Measurements from ENCODE around the gene SPTA1.

SPTA1 gene

GRCh38 chr1:158686111-158687009 lies at the start of gene SPTA1:
TSS of gene SPTA1 (minus strand) at chr1:158686715. CDS start at chr1:158686517, 198 bp downstream.
- H3K36me3 ChIP-seq (ENCODE audit: control insufficient read depth, insufficient read depth, low read length) = no peaks in the 10 kb centered on the region
- H3K9me3 ChIP-seq (ENCODE audit: control insufficient read depth, low read length) = no peaks in the 10 kb centered on the region
- H3K9ac ChIP-seq = no peak within 1 kb of the TSS
- H2AFZ ChIP-seq = no peak within 1 kb of the TSS
- H3K4me2 ChIP-seq (ENCODE audit: low read length) = no peak within 1 kb of the TSS
- H3K27ac ChIP-seq = no peak within 1 kb of the TSS
- H3K4me1 ChIP-seq = no peaks in the 10 kb centered on the region
- TF ChIP-seq, protein P1, sequence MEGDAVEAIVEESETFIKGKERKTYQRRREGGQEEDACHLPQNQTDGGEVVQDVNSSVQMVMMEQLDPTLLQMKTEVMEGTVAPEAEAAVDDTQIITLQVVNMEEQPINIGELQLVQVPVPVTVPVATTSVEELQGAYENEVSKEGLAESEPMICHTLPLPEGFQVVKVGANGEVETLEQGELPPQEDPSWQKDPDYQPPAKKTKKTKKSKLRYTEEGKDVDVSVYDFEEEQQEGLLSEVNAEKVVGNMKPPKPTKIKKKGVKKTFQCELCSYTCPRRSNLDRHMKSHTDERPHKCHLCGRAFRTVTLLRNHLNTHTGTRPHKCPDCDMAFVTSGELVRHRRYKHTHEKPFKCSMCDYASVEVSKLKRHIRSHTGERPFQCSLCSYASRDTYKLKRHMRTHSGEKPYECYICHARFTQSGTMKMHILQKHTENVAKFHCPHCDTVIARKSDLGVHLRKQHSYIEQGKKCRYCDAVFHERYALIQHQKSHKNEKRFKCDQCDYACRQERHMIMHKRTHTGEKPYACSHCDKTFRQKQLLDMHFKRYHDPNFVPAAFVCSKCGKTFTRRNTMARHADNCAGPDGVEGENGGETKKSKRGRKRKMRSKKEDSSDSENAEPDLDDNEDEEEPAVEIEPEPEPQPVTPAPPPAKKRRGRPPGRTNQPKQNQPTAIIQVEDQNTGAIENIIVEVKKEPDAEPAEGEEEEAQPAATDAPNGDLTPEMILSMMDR (IDR thresholded peaks at IDR 0.05) = no peak
- no peaks in the 10 kb centered on the region for H3K27me3 ChIP-seq (ENCODE audit: control insufficient read depth, insufficient read depth, low read length)
- no peaks in the 10 kb centered on the region for H3K79me2 ChIP-seq
- H3K4me3 ChIP-seq (ENCODE audit: low read depth, low read length) = no peak within 1 kb of the TSS

DNA sequence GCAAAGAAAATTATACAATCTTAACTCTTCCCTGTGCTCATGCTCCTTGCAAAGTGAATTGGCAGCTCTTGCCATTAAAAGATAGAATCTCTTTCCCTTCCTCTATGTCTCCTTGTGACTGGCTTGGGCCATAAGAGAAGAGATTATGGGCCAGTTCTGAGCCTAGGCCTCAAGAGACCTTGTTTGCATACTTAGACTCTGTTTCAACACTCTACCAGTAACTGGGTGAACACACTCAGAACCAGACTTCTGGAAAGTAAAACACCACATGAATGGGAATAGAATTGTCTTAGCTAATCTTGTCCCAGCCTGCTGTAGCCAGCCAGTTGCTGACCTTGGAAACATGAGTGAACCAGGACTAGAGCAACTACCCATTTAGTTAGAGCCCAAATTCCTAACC lies 49.3 kb upstream of the SPTA1 start:
- Histone ChIP-seq H3K36me3 (ENCODE audit: control insufficient read depth, insufficient read depth, low read length) (no peaks in the 10 kb centered on the region), H3K4me3 (ENCODE audit: low read depth, low read length) (no peak overlapping the region), H3K9ac (no peak overlapping the region), H2AFZ (no peak overlapping the region), H3K27me3 (ENCODE audit: control insufficient read depth, insufficient read depth, low read length) (no peaks in the 10 kb centered on the region), H3K4me1 (no peaks in the 10 kb centered on the region), H3K4me2 (ENCODE audit: low read length) (no peak overlapping the region), H3K9me3 (ENCODE audit: control insufficient read depth, low read length) (no peaks in the 10 kb centered on the region), H3K27ac (no peak overlapping the region), H3K79me2 (no peaks in the 10 kb centered on the region)
- TF ChIP-seq, protein P1 (IDR thresholded peaks at IDR 0.05) = no peak

- H3K4me1 ChIP-seq = no peaks in the 10 kb centered on the region
- no peaks in the 10 kb centered on the region for H3K36me3 ChIP-seq (ENCODE audit: control insufficient read depth, insufficient read depth, low read length)
- H3K79me2 ChIP-seq = no peaks in the 10 kb centered on the region
- no peak overlapping the region for H3K4me2 ChIP-seq (ENCODE audit: low read length)
- H3K4me3 ChIP-seq (ENCODE audit: low read depth, low read length) = no peak overlapping the region
- no peaks in the 10 kb centered on the region for H3K27me3 ChIP-seq (ENCODE audit: control insufficient read depth, insufficient read depth, low read length)
- no peak overlapping the region for H3K9ac ChIP-seq
- TF ChIP-seq, protein P1 (IDR thresholded peaks at IDR 0.05) = no peak
- H2AFZ ChIP-seq = no peak overlapping the region
- H3K27ac ChIP-seq = no peak overlapping the region
- no peaks in the 10 kb centered on the region for H3K9me3 ChIP-seq (ENCODE audit: control insufficient read depth, low read length)
Measured at GRCh38 chr1:158732524-158732923, 46.0 kb upstream of the SPTA1 start.

DNA sequence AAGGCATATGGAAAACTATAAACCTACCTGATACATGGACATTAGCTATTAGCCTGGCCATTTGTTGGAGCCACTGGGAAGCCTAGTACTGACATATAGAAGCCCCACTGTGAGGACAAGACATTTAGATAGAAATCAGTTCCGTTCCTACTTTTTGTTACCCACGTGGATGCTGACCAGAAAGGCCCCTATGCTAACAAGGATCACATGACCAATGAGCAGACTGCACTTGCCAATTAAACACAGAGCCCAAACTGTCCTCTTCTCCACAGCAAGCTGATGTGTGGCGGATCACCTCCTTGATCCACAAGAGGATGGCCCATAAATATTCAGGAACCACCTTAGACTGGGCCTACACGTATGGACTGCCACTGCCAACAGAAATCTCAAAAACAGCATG lies 45.2 kb upstream of the SPTA1 start:
- H2AFZ ChIP-seq = no peak overlapping the region
- H3K27me3 ChIP-seq (ENCODE audit: control insufficient read depth, insufficient read depth, low read length) = no peaks in the 10 kb centered on the region
- H3K4me3 ChIP-seq (ENCODE audit: low read depth, low read length) = no peak overlapping the region

More for the DNA sequence above, 45.2 kb upstream of the SPTA1 start:
- no peak overlapping the region for H3K9ac ChIP-seq
- no peaks in the 10 kb centered on the region for H3K4me1 ChIP-seq
- no peaks in the 10 kb centered on the region for H3K79me2 ChIP-seq
- no peak overlapping the region for H3K4me2 ChIP-seq (ENCODE audit: low read length)
- H3K9me3 ChIP-seq (ENCODE audit: control insufficient read depth, low read length) = no peaks in the 10 kb centered on the region
- no peak overlapping the region for H3K27ac ChIP-seq
- TF ChIP-seq, protein P1 (IDR thresholded peaks at IDR 0.05) = no peak
- no peaks in the 10 kb centered on the region for H3K36me3 ChIP-seq (ENCODE audit: control insufficient read depth, insufficient read depth, low read length)

All from parathyroid adenoma (tissue), 2 donors.